ENCODE measurements around the gene RPS2.

DNA sequence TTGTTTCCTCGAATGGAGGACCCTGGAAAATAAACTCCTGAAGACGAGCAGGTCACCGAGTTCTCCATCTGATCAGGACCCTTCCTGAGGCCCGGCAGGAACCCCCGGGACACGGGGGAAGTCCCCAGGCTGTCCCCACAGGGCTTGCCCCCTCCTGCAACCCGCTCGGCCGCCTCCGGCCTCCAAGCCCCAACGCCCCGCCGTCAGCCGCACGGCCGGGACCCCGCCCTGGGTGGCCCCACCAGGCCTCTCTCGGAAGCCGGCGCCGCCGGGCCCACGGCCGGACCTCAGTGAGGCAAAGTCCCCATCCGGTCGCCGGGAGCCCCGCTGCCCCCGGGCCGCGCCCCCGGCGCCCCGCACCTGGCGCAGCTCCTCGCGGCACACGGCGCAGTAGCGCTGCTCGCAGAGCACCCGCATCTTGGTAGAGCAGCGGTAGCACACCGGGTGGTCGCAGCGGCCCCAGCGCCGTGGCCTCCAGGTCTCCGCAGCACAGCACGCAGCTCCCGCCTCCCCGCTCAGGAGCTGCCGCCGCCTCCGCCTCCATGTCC, 44.6 kb upstream of the RPS2 start:
- TF ChIP-seq EZH2phosphoT487 (IDR thresholded peaks at IDR 0.05; ENCODE audit: insufficient read depth, low read depth) (no peak), EZH2 (IDR thresholded peaks at IDR 0.05; ENCODE audit: insufficient read depth, poor library complexity, severe bottlenecking) (no peak)

Data from GM23248 (cell line).